Transverse colon (tissue), 4 donors: Measurements from ENCODE around the gene TMEM26. TPM values are rescaled to one million over a fixed set of nuclear protein-coding genes. Genes with fewer than 3 reads are reported as not detected.
"Not testable (repeated sequence)": the region's sequence is repeated elsewhere in the genome, so short reads cannot be mapped to it uniquely, and the experiment has no call there.

Experiments
- DNase-seq: peaks from one replicate; pipeline ENCODE4 v3.0.0-alpha.2; 2019
- H3K27ac ChIP-seq, 4 donors: fragments of 200-600 bp; sonication (generic); 2 replicates each; pipeline ENCODE4 v1.5.1; 2016 to 2018; ENCODE audit warnings: inconsistent platforms in 4 of 4
- H3K27me3 ChIP-seq: fragments of 200-600 bp; sonication (generic); 2 replicates; pipeline ENCODE4 v1.5.1; 2017; ENCODE audit warnings: inconsistent platforms
- H3K36me3 ChIP-seq, 4 donors: fragments of 200-600 bp; sonication (generic); 2 replicates each; pipeline ENCODE4 v1.5.1; 2017 to 2019; ENCODE audit warnings: inconsistent platforms in 4 of 4
- H3K4me1 ChIP-seq, 4 donors: fragments of 200-600 bp; sonication (generic); 2 replicates each; pipeline ENCODE4 v1.5.1; 2017 to 2020; ENCODE audit warnings: inconsistent platforms in 4 of 4
- H3K4me3 ChIP-seq, 4 donors: fragments of 200-600 bp; sonication (generic); 1 replicate in 1 of 4; 2 replicates in 3 of 4; pipeline versions ENCODE4 v1.5.1 to v1.6.1; 2017 to 2019; ENCODE audit warnings: inconsistent platforms in 4 of 4
- H3K9me3 ChIP-seq, 2 donors: fragments of 200-600 bp; sonication (generic); 2 replicates each; pipeline ENCODE4 v1.5.1; 2017 to 2019; ENCODE audit warnings: inconsistent platforms in 2 of 2
- EP300 ChIP-seq: sonication (generic); formaldehyde crosslinking; IDR thresholded peaks from one replicate; pipeline ENCODE4 v1.6.1; 2017; ENCODE audit warnings: antibody characterized with exemption, low read depth
- POLR2A ChIP-seq: fragments of 450-650 bp; IDR thresholded peaks from one replicate; pipeline ENCODE4 v1.6.1; 2016; ENCODE audit warnings: antibody characterized with exemption, mild to moderate bottlenecking, moderate library complexity
- POLR2AphosphoS5 ChIP-seq, 3 donors: sonication (generic); formaldehyde crosslinking; IDR thresholded peaks; one replicate each; pipeline ENCODE4 v1.6.1; 2016; ENCODE audit warnings: antibody characterized with exemption in 3 of 3
- WGBS, 2 donors: methylation state at CpG; one replicate each; pipeline ENCODE4 v1.1.5; 2018; ENCODE audit warnings: low coverage in 1 of 2; 5-methylcytosine and 5-hydroxymethylcytosine counted together
- in situ Hi-C, 4 donors: fragments of 200-750 bp; cut with MboI; loops; one replicate each; pipeline versions ENCODE4 v1.15.0 to v1.15.1; 2017; ENCODE audit warnings: low sequenced_read_pairs in 3 of 4, low pct_ligation_motif_present in 1 of 4, low pct_unique_long_range_greater_than_20kb in 1 of 4
- intact Hi-C: fragments of 100-400 bp; cut with DNase I; formaldehyde crosslinking; loops from one replicate; pipeline ENCODE4 v1.15.1; 2023; ENCODE audit warnings: low total_unique reads
- total RNA-seq, 4 donors: library from RNA; depleted of rRNA; stranded (reverse); fragments of >200 nt; gene quantifications; one replicate each; pipeline ENCODE4 v1.1.0, GENCODE V29; 2016
- TF ChIP-seq, protein P1 (sequence below), 5 experiments: fragments of 200-600 bp in 3 of 5; fragments of 450-650 bp in 2 of 5; sonication (generic) in 3 of 5; IDR thresholded peaks; 1 replicate in 2 of 5; 2 replicates in 3 of 5; pipeline ENCODE4 v1.5.1; 2016 to 2017; ENCODE audit warnings: antibody characterized with exemption in 5 of 5, inconsistent platforms in 3 of 5, mild to moderate bottlenecking in 2 of 5, moderate library complexity in 1 of 5

Gene TMEM26
- total RNA-seq, 4 donors from 2014 or later = 0.27 to 3.0 (median 1.9) TPM; not detected in 1

DNA sequence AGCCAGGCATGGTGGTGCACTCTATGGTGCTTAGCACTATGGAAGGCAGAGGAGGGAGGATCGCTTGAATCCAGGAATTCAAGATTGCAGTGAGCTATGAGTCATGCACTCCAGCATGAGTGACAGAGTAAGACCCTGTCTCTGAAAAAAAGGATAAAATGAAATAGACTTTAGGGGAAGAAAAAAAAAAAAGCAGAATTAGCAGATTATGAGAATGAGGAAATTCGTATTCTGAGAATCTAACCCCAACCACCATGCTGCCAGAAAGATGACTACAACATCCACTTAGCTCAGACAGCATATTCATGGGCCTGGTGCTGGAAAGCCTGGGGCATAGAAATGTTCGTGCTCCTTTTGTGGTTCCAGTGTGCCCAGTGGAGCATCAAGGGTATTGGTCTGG is 63.3 kb downstream of the TMEM26 start:
- WGBS, 2 donors = 78 to 83% methylated on average over 2 to 3 of the region's 3 CpGs
- Histone ChIP-seq H3K4me1 (no peaks in the 10 kb centered on the region), H3K36me3 (no peaks in the 10 kb centered on the region), H3K27ac (no peak overlapping the region), H3K9me3 (no peaks in the 10 kb centered on the region), H3K27me3 (no peaks in the 10 kb centered on the region), H3K4me3 (no peak overlapping the region)
- DNase-seq = no peak
- in situ Hi-C loops (no loop called here), intact Hi-C loops (no loop called here)
- TF ChIP-seq POLR2A (no peak), EP300 (no peak), POLR2AphosphoS5 (IDR thresholded peaks at IDR 0.05) (no peak)
- TF ChIP-seq, protein P1, sequence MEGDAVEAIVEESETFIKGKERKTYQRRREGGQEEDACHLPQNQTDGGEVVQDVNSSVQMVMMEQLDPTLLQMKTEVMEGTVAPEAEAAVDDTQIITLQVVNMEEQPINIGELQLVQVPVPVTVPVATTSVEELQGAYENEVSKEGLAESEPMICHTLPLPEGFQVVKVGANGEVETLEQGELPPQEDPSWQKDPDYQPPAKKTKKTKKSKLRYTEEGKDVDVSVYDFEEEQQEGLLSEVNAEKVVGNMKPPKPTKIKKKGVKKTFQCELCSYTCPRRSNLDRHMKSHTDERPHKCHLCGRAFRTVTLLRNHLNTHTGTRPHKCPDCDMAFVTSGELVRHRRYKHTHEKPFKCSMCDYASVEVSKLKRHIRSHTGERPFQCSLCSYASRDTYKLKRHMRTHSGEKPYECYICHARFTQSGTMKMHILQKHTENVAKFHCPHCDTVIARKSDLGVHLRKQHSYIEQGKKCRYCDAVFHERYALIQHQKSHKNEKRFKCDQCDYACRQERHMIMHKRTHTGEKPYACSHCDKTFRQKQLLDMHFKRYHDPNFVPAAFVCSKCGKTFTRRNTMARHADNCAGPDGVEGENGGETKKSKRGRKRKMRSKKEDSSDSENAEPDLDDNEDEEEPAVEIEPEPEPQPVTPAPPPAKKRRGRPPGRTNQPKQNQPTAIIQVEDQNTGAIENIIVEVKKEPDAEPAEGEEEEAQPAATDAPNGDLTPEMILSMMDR (IDR thresholded peaks at IDR 0.05) = no peak

DNA sequence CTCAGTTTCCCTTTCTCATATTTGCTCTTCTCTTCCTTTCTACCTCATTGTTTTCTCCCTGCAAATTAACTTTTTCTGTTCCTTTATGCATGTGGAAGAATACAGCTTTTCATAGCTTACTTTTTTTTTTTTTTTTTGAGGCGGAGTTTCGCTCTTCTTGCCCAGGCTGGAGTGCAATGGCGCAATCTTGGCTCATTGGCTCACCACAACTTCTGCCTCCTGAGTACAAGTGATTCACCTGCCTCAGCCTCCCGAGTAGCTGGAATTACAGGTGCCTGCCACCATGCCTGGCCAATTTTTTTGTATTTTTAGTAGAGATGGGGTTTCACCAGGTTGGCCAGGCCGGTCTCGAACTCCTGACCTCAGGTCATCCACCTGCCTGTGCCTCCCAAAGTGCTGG is 64.2 kb downstream of the TMEM26 start:
- 93 to 100% methylated on average over 2 to 6 of the region's 6 CpGs for WGBS, 2 donors

DNA sequence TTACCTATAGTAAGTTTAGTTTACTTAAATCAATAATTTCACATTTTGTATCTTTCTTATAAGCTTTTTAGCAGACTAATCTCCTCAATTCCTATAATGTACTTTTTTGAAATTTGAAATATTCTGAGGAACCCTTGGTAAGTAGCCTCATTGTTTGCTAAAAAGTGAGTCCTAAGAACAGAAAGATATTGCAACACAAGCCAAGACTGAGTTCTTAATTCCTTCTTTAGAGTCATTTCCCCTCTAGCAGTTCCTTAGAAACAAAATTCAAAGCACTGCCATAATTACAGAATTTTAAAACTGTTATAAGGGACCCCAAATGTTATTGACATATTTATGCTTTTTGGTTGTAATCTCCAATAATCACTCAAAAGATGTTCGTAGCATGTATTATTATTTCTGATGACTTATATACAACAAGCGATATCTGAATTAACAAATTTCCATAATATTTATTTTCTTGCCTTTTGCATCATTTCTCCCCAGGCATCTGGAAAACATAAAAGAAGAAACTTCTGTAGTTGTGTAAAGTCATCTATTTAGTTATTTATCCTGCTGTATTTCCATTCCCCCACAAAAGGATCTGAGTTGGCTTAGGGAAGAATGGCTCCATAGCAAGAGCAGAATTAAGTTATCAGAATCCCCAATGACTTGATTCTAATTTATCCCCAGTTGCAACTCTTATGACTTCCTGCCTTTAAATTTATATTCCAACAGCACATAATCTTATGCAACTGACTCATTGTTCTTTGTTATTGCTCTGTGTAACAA is 67.8 kb downstream of the TMEM26 start:
- Histone ChIP-seq H3K36me3 (no peaks in the 10 kb centered on the region), H3K27me3 (no peaks in the 10 kb centered on the region), H3K9me3 (no peaks in the 10 kb centered on the region), H3K4me3 (no peak overlapping the region), H3K27ac (no peak overlapping the region), H3K4me1 (no peaks in the 10 kb centered on the region)
- in situ Hi-C loops (no loop called here), intact Hi-C loops (no loop called here)
- TF ChIP-seq, protein P1 (IDR thresholded peaks at IDR 0.05) = no peak
- no peak for TF ChIP-seq POLR2AphosphoS5 (IDR thresholded peaks at IDR 0.05)
- no peak for TF ChIP-seq POLR2A
- TF ChIP-seq EP300 = no peak
- 86 to 87% methylated on average over 2 of the region's 2 CpGs for WGBS, 2 donors
- DNase-seq = no peak

More for the DNA sequence above, 64.2 kb downstream of the TMEM26 start:
- intact Hi-C loops, H3K27ac ChIP-seq, DNase-seq, H3K9me3 ChIP-seq, H3K36me3 ChIP-seq, H3K4me3 ChIP-seq, H3K4me1 ChIP-seq, H3K27me3 ChIP-seq, in situ Hi-C loops: not testable (repeated sequence)

DNA sequence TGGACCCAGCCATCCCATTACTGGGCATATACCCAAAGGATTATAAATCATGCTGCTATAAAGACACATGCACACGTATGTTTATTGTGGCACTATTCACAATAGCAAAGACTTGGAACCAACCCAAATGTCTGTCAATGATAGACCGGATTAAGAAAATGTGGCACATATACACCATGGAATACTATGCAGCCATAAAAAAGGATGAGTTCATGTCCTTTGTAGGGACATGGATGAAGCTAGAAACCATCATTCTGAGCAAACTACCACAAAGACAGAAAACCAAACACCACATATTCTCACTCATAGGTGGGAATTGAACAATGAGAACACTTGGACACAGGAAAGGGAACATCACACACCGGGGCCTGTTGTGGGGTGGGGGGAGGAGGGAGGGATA is 72.0 kb downstream of the TMEM26 start:
- in situ Hi-C loops, H3K4me3 ChIP-seq: not testable (repeated sequence)
- WGBS, 2 donors = 87 to 100% methylated on average over 1 to 3 of the region's 3 CpGs

DNA sequence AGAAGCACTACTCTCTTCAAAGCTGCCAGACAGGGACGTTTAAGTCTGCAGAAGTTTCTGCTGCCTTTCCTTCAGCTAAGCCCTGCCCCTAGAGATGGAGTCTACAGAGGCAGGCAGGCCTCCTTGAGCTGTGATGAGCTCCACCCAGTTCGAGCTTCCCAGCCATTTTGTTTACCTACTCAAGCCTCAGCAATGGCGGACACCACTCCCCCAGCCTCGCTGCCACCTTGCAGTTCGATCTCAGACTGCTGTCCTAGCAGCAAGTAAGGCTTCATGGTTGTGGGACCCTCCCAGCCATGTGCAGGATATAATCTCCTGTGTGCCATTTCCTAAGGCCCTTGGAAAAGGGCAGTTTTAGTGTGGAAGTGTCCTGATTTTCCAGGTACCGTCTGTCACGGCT is 74.3 kb downstream of the TMEM26 start:
- TF ChIP-seq, protein P1 (IDR thresholded peaks at IDR 0.05) = no peak
- TF ChIP-seq POLR2AphosphoS5 (IDR thresholded peaks at IDR 0.05) = no peak
- TF ChIP-seq POLR2A = no peak
- no peak for TF ChIP-seq EP300
- intact Hi-C loops = no loop called here
- Histone ChIP-seq H3K27me3 (no peaks in the 10 kb centered on the region), H3K9me3 (peaks cover 0 to 5% of the 10 kb centered on the region in 2 donors), H3K4me3 (no peak overlapping the region), H3K4me1 (no peaks in the 10 kb centered on the region), H3K36me3 (no peaks in the 10 kb centered on the region), H3K27ac (no peak overlapping the region)
- 56 to 82% methylated on average over 4 to 7 of the region's 7 CpGs for WGBS, 2 donors
- in situ Hi-C loops = no loop called here
- DNase-seq = no peak

More for the DNA sequence above, 72.0 kb downstream of the TMEM26 start:
- H3K9me3 ChIP-seq, H3K27ac ChIP-seq, H3K27me3 ChIP-seq, H3K4me1 ChIP-seq, intact Hi-C loops, DNase-seq, H3K36me3 ChIP-seq: not testable (repeated sequence)
